HEK293 (cell line): ENCODE measurements around the gene NUDT22.

Experiments
- GLIS2 ChIP-seq: fragments of 450-650 bp; formaldehyde crosslinking; IDR thresholded peaks from 2 replicates; pipeline ENCODE4 v1.5.1; 2016; ENCODE audit warnings: missing biosample characterization, missing genetic modification characterization
- HOXC10 ChIP-seq: sonication (generic); formaldehyde crosslinking; IDR thresholded peaks from 2 replicates; pipeline ENCODE4 v1.8.1; 2023; ENCODE audit warnings: mild to moderate bottlenecking, missing genetic modification reagents
- PATZ1 ChIP-seq: fragments of 450-650 bp; formaldehyde crosslinking; IDR thresholded peaks from 2 replicates; pipeline ENCODE4 v1.5.1; 2016; ENCODE audit warnings: missing biosample characterization, missing genetic modification characterization
- PRDM10 ChIP-seq: fragments of 450-650 bp; formaldehyde crosslinking; IDR thresholded peaks from 2 replicates; pipeline ENCODE4 v1.5.1; 2016; ENCODE audit warnings: missing biosample characterization, missing genetic modification characterization
- SALL2 ChIP-seq: fragments of 450-650 bp; formaldehyde crosslinking; IDR thresholded peaks from 2 replicates; pipeline ENCODE4 v1.5.0; 2017; ENCODE audit warnings: missing biosample characterization, mild to moderate bottlenecking, missing genetic modification characterization, borderline replicate concordance
- ZBTB26 ChIP-seq: fragments of 450-650 bp; formaldehyde crosslinking; optimal IDR thresholded peaks from 2 replicates; pipeline ENCODE3; 2016; ENCODE audit warnings: missing biosample characterization, mild to moderate bottlenecking, missing genetic modification characterization
- ZBTB7A ChIP-seq: fragments of 450-650 bp; formaldehyde crosslinking; IDR thresholded peaks from 2 replicates; pipeline ENCODE4 v1.5.1; 2016; ENCODE audit warnings: low read depth, missing biosample characterization, missing genetic modification characterization
- ZNF140 ChIP-seq: fragments of 450-650 bp; formaldehyde crosslinking; IDR thresholded peaks from 2 replicates; pipeline ENCODE4 v1.5.1; 2016; ENCODE audit warnings: missing biosample characterization, missing genetic modification characterization
- ZNF146 ChIP-seq: fragments of 450-650 bp; formaldehyde crosslinking; IDR thresholded peaks from 2 replicates; pipeline ENCODE4 v1.5.1; 2016; ENCODE audit warnings: missing biosample characterization, missing genetic modification characterization
- ZNF274 ChIP-seq, 2 experiments: fragments of 200-500 bp in 1 of 2; fragments of 450-650 bp in 1 of 2; sonication (Bioruptor generic) in 1 of 2; formaldehyde crosslinking in 1 of 2; IDR thresholded peaks; 2 replicates each; pipeline versions ENCODE4 v1.5.1 to v1.6.1; 2014 to 2016; ENCODE audit warnings: borderline replicate concordance in 1 of 2, inconsistent platforms in 1 of 2, low read length in 1 of 2, missing biosample characterization in 1 of 2, missing genetic modification characterization in 1 of 2
- ZNF292 ChIP-seq: fragments of 450-650 bp; formaldehyde crosslinking; IDR thresholded peaks from 2 replicates; pipeline ENCODE4 v1.5.1; 2016; ENCODE audit warnings: low read depth, missing biosample characterization, missing genetic modification characterization, borderline replicate concordance
- ZNF423 ChIP-seq: fragments of 450-650 bp; formaldehyde crosslinking; IDR thresholded peaks from 2 replicates; pipeline ENCODE4 v1.5.1; 2016; ENCODE audit warnings: missing biosample characterization, missing genetic modification characterization
- ZNF544 ChIP-seq: fragments of 450-650 bp; formaldehyde crosslinking; IDR thresholded peaks from 2 replicates; pipeline ENCODE4 v1.5.0; 2017; ENCODE audit warnings: missing biosample characterization, missing genetic modification characterization
- ZNF549 ChIP-seq: fragments of 450-650 bp; IDR thresholded peaks from 2 replicates; pipeline ENCODE4 v1.5.1; 2018; ENCODE audit warnings: missing biosample characterization, missing genetic modification characterization, mild to moderate bottlenecking, inconsistent platforms, moderate library complexity
- ZNF555 ChIP-seq: fragments of 450-650 bp; formaldehyde crosslinking; conservative IDR thresholded peaks from 2 replicates; pipeline ENCODE4 v1.5.1; 2017; ENCODE audit warnings: missing biosample characterization, mild to moderate bottlenecking, missing genetic modification characterization, inconsistent platforms
- ZNF561 ChIP-seq: fragments of 450-650 bp; IDR thresholded peaks from 2 replicates; pipeline ENCODE4 v1.5.1; 2018; ENCODE audit warnings: missing biosample characterization, missing genetic modification characterization, borderline replicate concordance
- ZNF571 ChIP-seq: fragments of 450-650 bp; formaldehyde crosslinking; IDR thresholded peaks from 2 replicates; pipeline ENCODE4 v1.5.0; 2017; ENCODE audit warnings: missing biosample characterization, missing genetic modification characterization
- ZNF626 ChIP-seq: fragments of 450-650 bp; sonication (Bioruptor Pico); formaldehyde crosslinking; IDR thresholded peaks from 2 replicates; pipeline ENCODE4 v1.5.1; 2018; ENCODE audit warnings: missing biosample characterization, missing genetic modification characterization, inconsistent platforms
- ZNF629 ChIP-seq: fragments of 450-650 bp; formaldehyde crosslinking; IDR thresholded peaks from 2 replicates; pipeline ENCODE4 v1.5.1; 2017; ENCODE audit warnings: missing biosample characterization, missing genetic modification characterization
- ZNF658 ChIP-seq: fragments of 450-650 bp; formaldehyde crosslinking; IDR thresholded peaks from 2 replicates; pipeline ENCODE4; 2016; ENCODE audit warnings: missing biosample characterization, missing genetic modification characterization
- ZNF785 ChIP-seq: fragments of 450-650 bp; formaldehyde crosslinking; IDR thresholded peaks from 2 replicates; pipeline ENCODE4 v1.5.1; 2016; ENCODE audit warnings: missing biosample characterization, missing genetic modification characterization
- ZNF830 ChIP-seq: fragments of 450-650 bp; IDR thresholded peaks from 2 replicates; pipeline ENCODE4 v1.5.0; 2018; ENCODE audit warnings: missing biosample characterization, missing genetic modification characterization, low read depth, mild to moderate bottlenecking, moderate library complexity
- ZXDB ChIP-seq: fragments of 450-650 bp; formaldehyde crosslinking; IDR thresholded peaks from 2 replicates; pipeline ENCODE4 v1.5.1; 2016; ENCODE audit warnings: missing biosample characterization, missing genetic modification characterization
- TF ChIP-seq, protein P1 (sequence below): fragments of 450-650 bp; formaldehyde crosslinking; conservative IDR thresholded peaks from 2 replicates; pipeline ENCODE4 v1.5.1; 2016; ENCODE audit warnings: low read depth, missing biosample characterization, missing genetic modification characterization
- TF ChIP-seq, protein P2 (sequence below): fragments of 450-650 bp; formaldehyde crosslinking; IDR thresholded peaks from 2 replicates; pipeline ENCODE4 v1.5.1; 2017; ENCODE audit warnings: missing biosample characterization, mild to moderate bottlenecking, missing genetic modification characterization, moderate library complexity

The NUDT22 gene

GRCh38 chr11:64230171-64230984 lies 4.3 kb downstream of the NUDT22 start, which contains the start of gene DNAJC4 (continued):
- TF ChIP-seq ZNF544 (tag by site-specific recombination) (no peak), HOXC10 (CRISPR knock-in tag) (no peak), ZNF292 (tag by site-specific recombination) (no peak), ZNF423 (tag by site-specific recombination) (no peak), ZXDB (tag by site-specific recombination) (peak; percentile 91), ZNF274 (IDR thresholded peaks at IDR 0.05; ENCODE audit: low read length) (no peak), ZNF274 (tag by site-specific recombination; IDR thresholded peaks at IDR 0.05; ENCODE audit: borderline replicate concordance) (no peak), ZNF629 (tag by site-specific recombination) (peak; percentile 67), PRDM10 (tag by site-specific recombination) (peak; percentile 59), SALL2 (tag by site-specific recombination) (no peak), ZBTB26 (tag by site-specific recombination) (peak; percentile 40), ZNF140 (no peak), ZNF785 (0 out of 2 replicates have a peak, but pooled peaks have one; percentile 22), GLIS2 (tag by site-specific recombination) (peak; percentile 61), ZBTB7A (tag by site-specific recombination) (no peak), ZNF146 (tag by site-specific recombination) (no peak), ZNF549 (no peak), ZNF555 (tag by site-specific recombination) (no peak), PATZ1 (tag by site-specific recombination) (peak; percentile 74), ZNF571 (tag by site-specific recombination) (no peak), ZNF626 (tag by site-specific recombination) (no peak), ZNF561 (tag by site-specific recombination) (no peak), ZNF658 (tag by site-specific recombination) (no peak), ZNF830 (tag by site-specific recombination) (no peak)
- TF ChIP-seq, protein P1, sequence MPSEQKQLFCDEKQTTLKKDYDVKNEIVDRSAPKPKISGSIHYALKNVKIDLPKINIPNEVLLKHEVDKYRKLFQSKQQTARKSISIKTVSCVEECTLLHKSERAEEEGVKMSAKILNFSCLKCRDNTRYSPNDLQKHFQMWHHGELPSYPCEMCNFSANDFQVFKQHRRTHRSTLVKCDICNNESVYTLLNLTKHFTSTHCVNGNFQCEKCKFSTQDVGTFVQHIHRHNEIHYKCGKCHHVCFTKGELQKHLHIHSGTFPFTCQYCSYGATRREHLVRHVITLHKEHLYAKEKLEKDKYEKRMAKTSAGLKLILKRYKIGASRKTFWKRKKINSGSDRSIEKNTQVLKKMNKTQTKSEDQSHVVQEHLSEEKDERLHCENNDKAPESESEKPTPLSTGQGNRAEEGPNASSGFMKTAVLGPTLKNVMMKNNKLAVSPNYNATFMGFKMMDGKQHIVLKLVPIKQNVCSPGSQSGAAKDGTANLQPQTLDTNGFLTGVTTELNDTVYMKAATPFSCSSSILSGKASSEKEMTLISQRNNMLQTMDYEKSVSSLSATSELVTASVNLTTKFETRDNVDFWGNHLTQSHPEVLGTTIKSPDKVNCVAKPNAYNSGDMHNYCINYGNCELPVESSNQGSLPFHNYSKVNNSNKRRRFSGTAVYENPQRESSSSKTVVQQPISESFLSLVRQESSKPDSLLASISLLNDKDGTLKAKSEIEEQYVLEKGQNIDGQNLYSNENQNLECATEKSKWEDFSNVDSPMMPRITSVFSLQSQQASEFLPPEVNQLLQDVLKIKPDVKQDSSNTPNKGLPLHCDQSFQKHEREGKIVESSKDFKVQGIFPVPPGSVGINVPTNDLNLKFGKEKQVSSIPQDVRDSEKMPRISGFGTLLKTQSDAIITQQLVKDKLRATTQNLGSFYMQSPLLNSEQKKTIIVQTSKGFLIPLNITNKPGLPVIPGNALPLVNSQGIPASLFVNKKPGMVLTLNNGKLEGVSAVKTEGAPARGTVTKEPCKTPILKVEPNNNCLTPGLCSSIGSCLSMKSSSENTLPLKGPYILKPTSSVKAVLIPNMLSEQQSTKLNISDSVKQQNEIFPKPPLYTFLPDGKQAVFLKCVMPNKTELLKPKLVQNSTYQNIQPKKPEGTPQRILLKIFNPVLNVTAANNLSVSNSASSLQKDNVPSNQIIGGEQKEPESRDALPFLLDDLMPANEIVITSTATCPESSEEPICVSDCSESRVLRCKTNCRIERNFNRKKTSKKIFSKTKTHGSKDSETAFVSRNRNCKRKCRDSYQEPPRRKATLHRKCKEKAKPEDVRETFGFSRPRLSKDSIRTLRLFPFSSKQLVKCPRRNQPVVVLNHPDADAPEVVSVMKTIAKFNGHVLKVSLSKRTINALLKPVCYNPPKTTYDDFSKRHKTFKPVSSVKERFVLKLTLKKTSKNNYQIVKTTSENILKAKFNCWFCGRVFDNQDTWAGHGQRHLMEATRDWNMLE: no peak
- TF ChIP-seq, protein P2, sequence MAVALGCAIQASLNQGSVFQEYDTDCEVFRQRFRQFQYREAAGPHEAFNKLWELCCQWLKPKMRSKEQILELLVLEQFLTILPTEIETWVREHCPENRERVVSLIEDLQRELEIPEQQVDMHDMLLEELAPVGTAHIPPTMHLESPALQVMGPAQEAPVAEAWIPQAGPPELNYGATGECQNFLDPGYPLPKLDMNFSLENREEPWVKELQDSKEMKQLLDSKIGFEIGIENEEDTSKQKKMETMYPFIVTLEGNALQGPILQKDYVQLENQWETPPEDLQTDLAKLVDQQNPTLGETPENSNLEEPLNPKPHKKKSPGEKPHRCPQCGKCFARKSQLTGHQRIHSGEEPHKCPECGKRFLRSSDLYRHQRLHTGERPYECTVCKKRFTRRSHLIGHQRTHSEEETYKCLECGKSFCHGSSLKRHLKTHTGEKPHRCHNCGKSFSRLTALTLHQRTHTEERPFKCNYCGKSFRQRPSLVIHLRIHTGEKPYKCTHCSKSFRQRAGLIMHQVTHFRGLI (tag by site-specific recombination): peak; percentile 81
